GM13976 (cell line): Measurements from ENCODE around the gene CHMP1B.

Experiments used
- DNase-seq: peaks from one replicate; pipeline ENCODE4 v3.0.0; 2012; ENCODE audit warnings: low spot score
- CTCF ChIP-seq: IDR thresholded peaks from 2 replicates; pipeline ENCODE4 v1.5.1; 2012; ENCODE audit warnings: borderline replicate concordance, mild to moderate bottlenecking; ENCODE audit not compliant: insufficient read depth; ENCODE audit errors: extremely low read depth, missing control alignments, control extremely low read depth
- in situ Hi-C: fragments of 300-500 bp; cut with MboI; formaldehyde crosslinking; loops from one replicate; pipeline ENCODE4 v1.12.0; 2022; ENCODE audit warnings: low sequenced_read_pairs, mixed read lengths, inconsistent platforms; ENCODE audit not compliant: unreplicated experiment

Gene CHMP1B

GRCh38 chr18:11809895-11810294 is 41.3 kb upstream of the CHMP1B start:
- in situ Hi-C loops: no loop called here
- DNase-seq: no peak
- TF ChIP-seq CTCF: no peak

DNA sequence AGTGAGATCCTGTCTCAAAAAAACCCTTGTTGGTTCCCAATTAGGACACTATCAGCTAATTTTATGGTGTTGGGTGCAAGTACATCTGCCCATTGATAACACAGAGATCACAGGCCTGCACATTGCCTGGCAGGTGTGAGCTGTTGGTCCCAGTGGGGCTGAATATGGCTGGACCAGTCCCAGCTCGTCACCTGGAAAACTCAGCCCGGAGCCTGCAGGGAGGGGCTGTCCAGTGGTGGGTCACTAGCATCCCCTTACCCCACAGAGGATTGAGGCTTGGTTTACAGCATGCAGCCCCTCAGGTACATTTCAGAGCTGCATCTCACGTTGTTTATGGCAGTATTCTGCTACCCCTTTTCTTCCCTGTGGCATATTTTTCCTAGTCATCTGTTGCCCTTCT is 40.8 kb upstream of the CHMP1B start:
- in situ Hi-C loops: no loop called here
- TF ChIP-seq CTCF: no peak
- DNase-seq: no peak

DNA sequence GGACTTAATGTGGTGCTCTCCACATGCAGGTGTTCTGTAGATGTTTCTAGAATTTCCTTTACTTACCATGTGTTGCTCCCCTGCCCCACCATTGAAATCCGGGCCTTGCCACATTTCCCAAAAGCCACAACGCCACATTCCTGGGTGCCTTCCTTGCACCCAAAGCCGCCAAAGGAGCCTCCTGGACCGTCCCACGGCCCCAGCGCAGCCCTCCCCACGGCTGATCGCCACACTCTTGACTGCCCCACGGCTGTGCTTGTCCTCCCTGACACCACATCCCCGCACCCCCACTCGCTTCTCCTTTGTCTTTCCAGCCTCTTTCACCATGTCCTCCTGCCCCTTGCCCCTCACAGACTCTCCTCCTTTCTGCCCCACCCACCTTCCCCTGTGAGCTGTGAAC is 40.2 kb upstream of the CHMP1B start:
- DNase-seq: no peak
- in situ Hi-C loops: no loop called here
- TF ChIP-seq CTCF: no peak

- no peak for TF ChIP-seq CTCF
- in situ Hi-C loops: no loop called here
- no peak for DNase-seq
Observed at GRCh38 chr18:11817229-11817628, 34.0 kb upstream of the CHMP1B start.

- no peak for TF ChIP-seq CTCF
- no peak for DNase-seq
- in situ Hi-C loops: no loop called here
Observed at GRCh38 chr18:11818486-11819203, 32.6 kb upstream of the CHMP1B start.

DNA sequence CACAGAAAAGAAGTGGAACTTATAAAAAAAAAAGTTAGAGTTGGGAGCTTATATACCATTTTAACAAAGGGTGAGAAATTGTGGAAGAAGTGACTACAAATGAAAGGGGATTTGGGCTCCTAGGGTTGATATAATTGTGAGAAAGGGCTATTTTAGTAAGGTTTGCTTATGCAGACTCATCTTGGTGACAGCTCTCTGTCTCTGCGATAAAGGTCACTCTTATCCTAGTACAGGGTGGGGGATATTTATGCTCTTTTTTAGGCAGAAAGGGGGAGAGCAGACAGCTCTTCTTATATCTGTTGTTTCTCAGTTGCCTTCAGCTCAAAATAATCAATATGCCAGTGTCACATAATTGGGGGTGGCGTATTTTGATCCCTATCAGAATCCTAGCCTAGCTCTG is 31.3 kb upstream of the CHMP1B start:
- no peak for TF ChIP-seq CTCF
- in situ Hi-C loops: no loop called here
- DNase-seq: no peak
